HK-2 (cell line): ENCODE data around the gene ZNF226.
"Not testable (repeated sequence)": the region's sequence is repeated elsewhere in the genome, so short reads cannot be mapped to it uniquely, and the experiment has no call there.

Source experiments
- DNase-seq: peaks from one replicate; pipeline ENCODE4 v3.0.0-alpha.2; 2018; ENCODE audit not compliant: unreplicated experiment

Gene ZNF226

GRCh38 chr19:44164673-44165512, at the start of gene ZNF226:
Gene ZNF226 (plus strand): TSS chr19:44165100. CDS start chr19:44170081, 4,981 bp downstream.
- DNase-seq, result peak; percentile 92

- DNase-seq, result not testable (repeated sequence)
Observed at GRCh38 chr19:44121162-44121561, 43.7 kb upstream of the ZNF226 start.

GRCh38 chr19:44131955-44132354, 32.9 kb upstream of the ZNF226 start:
- DNase-seq, result no peak

- peak; percentile 75 for DNase-seq
Observed at GRCh38 chr19:44141191-44142058, 23.5 kb upstream of the ZNF226 start, which contains the start of gene ZNF234. Gene ZNF234 (plus strand): TSS chr19:44141554. CDS start chr19:44144633, 3,079 bp downstream.

GRCh38 chr19:44142059-44142433, 22.9 kb upstream of the ZNF226 start:
- no peak for DNase-seq

- no peak for DNase-seq
Observed at GRCh38 chr19:44149776-44150175, 15.1 kb upstream of the ZNF226 start.

GRCh38 chr19:44151491-44151890, 13.4 kb upstream of the ZNF226 start:
- no peak for DNase-seq

- DNase-seq, result no peak
Observed at GRCh38 chr19:44156475-44156874, 8.4 kb upstream of the ZNF226 start.

- no peak for DNase-seq
Observed at GRCh38 chr19:44163789-44164188, 1.1 kb upstream of the ZNF226 start.

GRCh38 chr19:44164327-44164672, 600 bp upstream of the ZNF226 start:
- DNase-seq, result no peak

GRCh38 chr19:44170660-44171059, 5.8 kb downstream of the ZNF226 start:
- not testable (repeated sequence) for DNase-seq

- DNase-seq, result no peak
Observed at GRCh38 chr19:44176590-44176989, 11.7 kb downstream of the ZNF226 start.

GRCh38 chr19:44180968-44181367, 16.1 kb downstream of the ZNF226 start:
- DNase-seq, result no peak

- no peak for DNase-seq
Observed at GRCh38 chr19:44182145-44182544, 17.2 kb downstream of the ZNF226 start.

- DNase-seq, result no peak
Observed at GRCh38 chr19:44190020-44190419, 25.1 kb downstream of the ZNF226 start.

GRCh38 chr19:44192127-44192526, 27.2 kb downstream of the ZNF226 start:
- no peak for DNase-seq

- DNase-seq, result no peak
Observed at GRCh38 chr19:44196772-44197171, 31.9 kb downstream of the ZNF226 start.

GRCh38 chr19:44202470-44202869, 37.6 kb downstream of the ZNF226 start:
- no peak for DNase-seq

- no peak for DNase-seq
Observed at GRCh38 chr19:44202974-44203373, 38.1 kb downstream of the ZNF226 start.

GRCh38 chr19:44203877-44204276, 39.0 kb downstream of the ZNF226 start:
- not testable (repeated sequence) for DNase-seq

- DNase-seq, result no peak
Observed at GRCh38 chr19:44204772-44205171, 39.9 kb downstream of the ZNF226 start.

- DNase-seq, result peak; percentile 85
Observed at GRCh38 chr19:44207126-44207803, 42.4 kb downstream of the ZNF226 start.
